Nephron (organoid): Measurements from ENCODE around the gene KL.

ENCODE experiments used
- H3K27ac Mint-ChIP-seq, 3 experiments: 2 replicates each; pipeline ENCODE4 v1.8.0; 2020; ENCODE audit warnings: mixed read lengths in 3 of 3, mild to moderate bottlenecking in 2 of 3, moderate library complexity in 1 of 3
- H3K27me3 Mint-ChIP-seq: 2 replicates; pipeline ENCODE4 v1.8.0; 2021; ENCODE audit warnings: low read depth, mild to moderate bottlenecking, moderate library complexity, mixed read lengths
- H3K36me3 Mint-ChIP-seq: 2 replicates; pipeline ENCODE4 v1.8.0; 2020; ENCODE audit warnings: low read depth, mixed read lengths
- H3K4me1 Mint-ChIP-seq: 2 replicates; pipeline ENCODE4 v1.8.0; 2020; ENCODE audit warnings: mixed read lengths
- H3K4me3 Mint-ChIP-seq, 3 experiments: 2 replicates each; pipeline ENCODE4 v1.8.0; 2020; ENCODE audit warnings: mild to moderate bottlenecking in 3 of 3, mixed read lengths in 3 of 3, moderate library complexity in 2 of 3
- H3K9me3 Mint-ChIP-seq: 2 replicates; pipeline ENCODE4 v1.8.0; 2020; ENCODE audit warnings: mixed read lengths
- CTCF ChIP-seq, 3 experiments: fragments of 200-600 bp; sonication (generic); IDR thresholded peaks; one replicate each; pipeline ENCODE4 v1.5.0; 2021; ENCODE audit warnings: antibody characterized with exemption in 3 of 3; ENCODE audit not compliant: unreplicated experiment in 3 of 3

KL gene

DNA sequence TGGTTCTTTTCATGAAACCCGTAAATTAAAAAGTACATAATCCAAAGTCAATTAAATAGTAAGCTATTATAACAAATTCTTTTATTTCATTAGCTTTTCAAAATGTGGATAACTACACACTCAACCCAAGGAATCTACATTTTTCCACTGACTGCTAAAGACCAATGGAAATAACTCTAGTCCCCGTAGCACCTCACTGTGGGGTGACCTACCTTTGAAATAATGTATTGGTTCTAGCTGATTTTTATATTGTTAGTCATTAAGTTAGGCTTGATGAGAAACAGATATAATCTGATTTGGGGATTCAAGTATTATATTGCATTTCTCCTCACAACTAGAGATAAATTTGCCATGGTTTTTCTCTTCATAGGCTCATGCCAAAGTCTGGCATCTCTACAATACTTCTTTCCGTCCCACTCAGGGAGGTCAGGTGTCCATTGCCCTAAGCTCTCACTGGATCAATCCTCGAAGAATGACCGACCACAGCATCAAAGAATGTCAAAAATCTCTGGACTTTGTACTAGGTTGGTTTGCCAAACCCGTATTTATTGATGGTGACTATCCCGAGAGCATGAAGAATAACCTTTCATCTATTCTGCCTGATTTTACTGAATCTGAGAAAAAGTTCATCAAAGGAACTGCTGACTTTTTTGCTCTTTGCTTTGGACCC is 37.3 kb downstream of the KL start:
- H3K9me3 Mint-ChIP-seq = no peaks in the 10 kb centered on the region
- H3K36me3 Mint-ChIP-seq = no peaks in the 10 kb centered on the region
- peaks cover 23% of the 10 kb centered on the region for H3K4me1 Mint-ChIP-seq
- H3K27ac Mint-ChIP-seq = peak overlapping the region in 2 of 3 experiments; percentile 86 to 89
- TF ChIP-seq CTCF (IDR thresholded peaks at IDR 0.05; ENCODE audit: unreplicated experiment in 3 of 3) = no peak
- no peak overlapping the region for H3K4me3 Mint-ChIP-seq
- H3K27me3 Mint-ChIP-seq = no peaks in the 10 kb centered on the region

GRCh38 chr13:33057019-33057780 is 41.0 kb downstream of the KL start:
- TF ChIP-seq CTCF (IDR thresholded peaks at IDR 0.05; ENCODE audit: unreplicated experiment in 3 of 3) = peak; percentile 23 to 40 (median 35)
- Mint-ChIP-seq H3K4me3 (no peak overlapping the region), H3K27ac (peak overlapping the region; percentile 51 to 62 (median 62)), H3K36me3 (no peaks in the 10 kb centered on the region), H3K4me1 (peaks cover 29% of the 10 kb centered on the region), H3K27me3 (no peaks in the 10 kb centered on the region), H3K9me3 (no peaks in the 10 kb centered on the region)

DNA sequence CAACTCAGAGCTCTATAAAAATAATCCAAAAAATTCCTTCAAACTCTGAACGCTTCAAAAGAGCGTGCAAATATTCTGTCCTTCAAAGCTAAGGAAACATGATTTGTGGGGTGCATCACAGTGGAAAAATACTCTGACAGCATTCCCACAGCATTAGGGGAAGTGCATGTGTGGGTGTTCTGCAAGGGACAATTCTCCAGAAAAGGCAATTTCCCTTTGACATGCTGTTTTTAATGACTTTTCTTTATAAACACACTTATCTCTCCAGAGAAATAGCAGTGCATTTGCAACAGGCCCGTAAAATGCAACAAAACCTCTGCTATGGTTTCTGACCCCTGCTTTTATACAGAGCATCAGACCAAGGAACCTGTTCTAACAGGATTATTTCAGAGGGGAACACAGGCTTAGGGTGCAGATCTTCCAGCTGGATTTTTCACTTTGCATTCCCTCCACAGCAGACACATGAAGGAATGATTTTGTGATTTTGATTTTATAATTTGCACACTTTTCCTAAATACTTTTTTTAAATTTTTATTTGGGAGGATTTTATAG is 42.6 kb downstream of the KL start:
- H3K9me3 Mint-ChIP-seq = no peaks in the 10 kb centered on the region
- peaks cover 20% of the 10 kb centered on the region for H3K4me1 Mint-ChIP-seq
- H3K27ac Mint-ChIP-seq = peak overlapping the region; percentile 72 to 86 (median 83)

DNA sequence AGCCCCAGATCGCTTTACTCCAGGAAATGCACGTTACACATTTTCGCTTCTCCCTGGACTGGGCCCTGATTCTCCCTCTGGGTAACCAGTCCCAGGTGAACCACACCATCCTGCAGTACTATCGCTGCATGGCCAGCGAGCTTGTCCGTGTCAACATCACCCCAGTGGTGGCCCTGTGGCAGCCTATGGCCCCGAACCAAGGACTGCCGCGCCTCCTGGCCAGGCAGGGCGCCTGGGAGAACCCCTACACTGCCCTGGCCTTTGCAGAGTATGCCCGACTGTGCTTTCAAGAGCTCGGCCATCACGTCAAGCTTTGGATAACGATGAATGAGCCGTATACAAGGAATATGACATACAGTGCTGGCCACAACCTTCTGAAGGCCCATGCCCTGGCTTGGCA is 44.6 kb downstream of the KL start:
- Mint-ChIP-seq H3K4me3 (no peak overlapping the region), H3K27ac (no peak overlapping the region), H3K36me3 (no peaks in the 10 kb centered on the region), H3K27me3 (no peaks in the 10 kb centered on the region), H3K4me1 (peaks cover 20% of the 10 kb centered on the region), H3K9me3 (no peaks in the 10 kb centered on the region)
- TF ChIP-seq CTCF (IDR thresholded peaks at IDR 0.05; ENCODE audit: unreplicated experiment in 3 of 3) = no peak

More for the DNA sequence above, 42.6 kb downstream of the KL start:
- Mint-ChIP-seq H3K4me3 (no peak overlapping the region), H3K27me3 (no peaks in the 10 kb centered on the region), H3K36me3 (no peaks in the 10 kb centered on the region)
- no peak for TF ChIP-seq CTCF (IDR thresholded peaks at IDR 0.05; ENCODE audit: unreplicated experiment in 3 of 3)

- H3K27me3 Mint-ChIP-seq = no peaks in the 10 kb centered on the region
- TF ChIP-seq CTCF (IDR thresholded peaks at IDR 0.05; ENCODE audit: unreplicated experiment in 3 of 3) = no peak
- no peak overlapping the region for H3K4me3 Mint-ChIP-seq
- H3K9me3 Mint-ChIP-seq = no peaks in the 10 kb centered on the region
- H3K36me3 Mint-ChIP-seq = no peaks in the 10 kb centered on the region
- H3K27ac Mint-ChIP-seq = no peak overlapping the region
- no peaks in the 10 kb centered on the region for H3K4me1 Mint-ChIP-seq
Measured at GRCh38 chr13:33066329-33066728, 50.1 kb downstream of the KL start.
